WERI-Rb-1 (cell line): ENCODE data around the gene SIGLEC8.

Experiments
- DNase-seq: peaks from one replicate; pipeline ENCODE4 v3.0.0-alpha.2; 2020
- H3K27ac ChIP-seq: fragments of 250-450 bp; sonication (Bioruptor Pico); 2 replicates; pipeline ENCODE4 v1.5.1; 2020; ENCODE audit warnings: mild to moderate bottlenecking, moderate library complexity
- H3K27me3 ChIP-seq: fragments of 250-450 bp; sonication (Bioruptor Pico); 2 replicates; pipeline ENCODE4 v1.5.1; 2021; ENCODE audit warnings: mild to moderate bottlenecking, low read depth, moderate library complexity; ENCODE audit not compliant: insufficient read depth, severe bottlenecking
- H3K36me3 ChIP-seq: fragments of 250-450 bp; sonication (Bioruptor Pico); 2 replicates; pipeline ENCODE4 v1.5.1; 2020; ENCODE audit warnings: mild to moderate bottlenecking, moderate library complexity
- H3K4me3 ChIP-seq: 2 replicates; pipeline ENCODE4 v1.5.1; 2011; ENCODE audit warnings: low read depth, mild to moderate bottlenecking, control low read depth, low read length
- H3K9me3 ChIP-seq: fragments of 250-450 bp; sonication (Bioruptor Pico); 2 replicates; pipeline ENCODE4 v1.5.1; 2021; ENCODE audit warnings: mild to moderate bottlenecking, moderate library complexity; ENCODE audit not compliant: severe bottlenecking
- TF ChIP-seq, protein P1 (sequence below): IDR thresholded peaks from 2 replicates; pipeline ENCODE4 v1.5.1; 2011; ENCODE audit warnings: low read depth, mild to moderate bottlenecking, control low read depth, inconsistent platforms, low read length

Gene SIGLEC8

DNA sequence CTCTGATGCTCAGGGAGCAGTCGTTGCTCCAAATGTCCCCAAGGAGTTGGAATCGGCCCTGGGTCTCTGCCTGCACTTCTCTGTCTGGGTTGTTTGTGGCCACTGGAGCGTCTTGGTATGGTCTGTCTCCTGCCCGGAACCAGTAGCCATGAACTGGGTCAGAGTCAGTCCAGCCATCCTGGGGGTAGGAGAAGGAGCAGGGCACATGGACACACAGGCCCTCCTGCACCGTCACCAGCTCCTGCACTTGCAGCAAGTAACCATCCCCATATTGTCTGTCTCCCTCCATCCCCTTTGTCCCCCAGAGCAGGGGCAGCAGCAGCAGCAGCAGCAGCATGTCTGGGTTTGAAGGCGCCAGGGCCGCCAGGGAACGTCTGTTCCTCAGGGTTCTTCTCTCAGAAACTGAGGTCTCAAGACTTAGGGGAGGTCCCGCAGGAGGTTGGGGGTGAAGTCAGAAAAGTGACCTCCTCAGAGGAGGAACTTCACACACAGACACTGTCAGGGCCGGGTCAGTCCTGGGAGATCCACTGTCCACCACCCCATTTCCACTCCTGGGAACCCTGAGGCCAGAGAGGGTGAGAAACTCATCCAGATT is at the start of gene SIGLEC8:
SIGLEC8 (minus strand) TSS at position 404 of the 595 bp plus-strand sequence; CDS start at position 337, 67 bp downstream.
- Histone ChIP-seq H3K27ac (no peak within 1 kb of the TSS), H3K9me3 (peaks cover 9% of the 10 kb centered on the region), H3K4me3 (no peak within 1 kb of the TSS), H3K36me3 (no peaks in the 10 kb centered on the region), H3K27me3 (peaks cover 86% of the 10 kb centered on the region)
- DNase-seq, result no peak
- TF ChIP-seq, protein P1, sequence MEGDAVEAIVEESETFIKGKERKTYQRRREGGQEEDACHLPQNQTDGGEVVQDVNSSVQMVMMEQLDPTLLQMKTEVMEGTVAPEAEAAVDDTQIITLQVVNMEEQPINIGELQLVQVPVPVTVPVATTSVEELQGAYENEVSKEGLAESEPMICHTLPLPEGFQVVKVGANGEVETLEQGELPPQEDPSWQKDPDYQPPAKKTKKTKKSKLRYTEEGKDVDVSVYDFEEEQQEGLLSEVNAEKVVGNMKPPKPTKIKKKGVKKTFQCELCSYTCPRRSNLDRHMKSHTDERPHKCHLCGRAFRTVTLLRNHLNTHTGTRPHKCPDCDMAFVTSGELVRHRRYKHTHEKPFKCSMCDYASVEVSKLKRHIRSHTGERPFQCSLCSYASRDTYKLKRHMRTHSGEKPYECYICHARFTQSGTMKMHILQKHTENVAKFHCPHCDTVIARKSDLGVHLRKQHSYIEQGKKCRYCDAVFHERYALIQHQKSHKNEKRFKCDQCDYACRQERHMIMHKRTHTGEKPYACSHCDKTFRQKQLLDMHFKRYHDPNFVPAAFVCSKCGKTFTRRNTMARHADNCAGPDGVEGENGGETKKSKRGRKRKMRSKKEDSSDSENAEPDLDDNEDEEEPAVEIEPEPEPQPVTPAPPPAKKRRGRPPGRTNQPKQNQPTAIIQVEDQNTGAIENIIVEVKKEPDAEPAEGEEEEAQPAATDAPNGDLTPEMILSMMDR, result no peak

DNA sequence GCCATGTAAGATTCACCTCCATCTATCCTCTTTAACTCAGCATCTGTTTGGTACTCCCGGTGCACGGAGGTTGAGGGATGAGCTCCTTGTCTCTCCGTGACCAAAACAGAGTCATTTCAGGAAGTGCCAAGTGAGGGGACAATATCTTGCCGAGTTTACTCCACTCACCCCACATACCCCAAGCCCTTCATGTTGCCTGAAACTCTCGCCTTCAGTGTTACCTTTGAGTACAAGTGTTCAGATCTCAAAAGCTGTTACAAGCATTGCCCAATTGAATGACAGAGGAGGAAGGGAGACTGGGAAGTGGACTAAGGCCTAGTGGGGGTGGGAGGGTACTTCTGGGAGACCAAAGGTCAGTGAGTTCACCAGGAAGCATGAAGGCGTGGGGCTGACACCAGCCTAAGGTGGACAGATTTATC is 49.4 kb upstream of the SIGLEC8 start:
- Histone ChIP-seq H3K27me3 (peaks cover 93% of the 10 kb centered on the region), H3K9me3 (no peaks in the 10 kb centered on the region), H3K36me3 (no peaks in the 10 kb centered on the region), H3K4me3 (no peak overlapping the region), H3K27ac (no peak overlapping the region)
- TF ChIP-seq, protein P1, result no peak
- DNase-seq, result no peak

GRCh38 chr19:51507192-51507591 is 48.9 kb upstream of the SIGLEC8 start:
- Histone ChIP-seq H3K4me3 (no peak overlapping the region), H3K27me3 (peaks cover 93% of the 10 kb centered on the region)
- TF ChIP-seq, protein P1, result no peak

DNA sequence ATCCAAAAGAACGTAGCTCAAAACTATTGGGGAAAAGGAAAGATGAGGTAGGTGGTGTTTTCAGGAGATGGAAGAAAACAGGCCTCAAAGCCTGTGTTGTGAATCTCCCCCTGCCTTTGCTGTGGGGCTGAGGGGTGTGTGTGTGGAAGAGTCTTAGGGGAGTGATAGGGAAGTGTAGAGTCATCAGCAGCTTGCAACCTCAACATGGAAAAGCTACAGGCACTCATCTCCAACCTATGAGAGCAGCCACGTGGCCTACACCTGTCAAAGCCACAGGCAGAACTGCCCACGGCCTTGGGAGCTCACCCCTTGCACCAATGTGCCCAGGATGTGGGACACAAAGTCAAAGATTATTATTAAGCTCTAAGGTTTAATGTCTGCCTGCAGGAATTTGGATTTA is 47.6 kb upstream of the SIGLEC8 start:
- no peak overlapping the region for H3K27ac ChIP-seq
- no peaks in the 10 kb centered on the region for H3K9me3 ChIP-seq
- TF ChIP-seq, protein P1, result no peak
- peaks cover 92% of the 10 kb centered on the region for H3K27me3 ChIP-seq
- DNase-seq, result no peak
- H3K36me3 ChIP-seq, result no peaks in the 10 kb centered on the region
- H3K4me3 ChIP-seq, result no peak overlapping the region

More at GRCh38 chr19:51507192-51507591, 48.9 kb upstream of the SIGLEC8 start:
- Histone ChIP-seq H3K27ac (no peak overlapping the region), H3K9me3 (no peaks in the 10 kb centered on the region), H3K36me3 (no peaks in the 10 kb centered on the region)
- DNase-seq, result no peak

DNA sequence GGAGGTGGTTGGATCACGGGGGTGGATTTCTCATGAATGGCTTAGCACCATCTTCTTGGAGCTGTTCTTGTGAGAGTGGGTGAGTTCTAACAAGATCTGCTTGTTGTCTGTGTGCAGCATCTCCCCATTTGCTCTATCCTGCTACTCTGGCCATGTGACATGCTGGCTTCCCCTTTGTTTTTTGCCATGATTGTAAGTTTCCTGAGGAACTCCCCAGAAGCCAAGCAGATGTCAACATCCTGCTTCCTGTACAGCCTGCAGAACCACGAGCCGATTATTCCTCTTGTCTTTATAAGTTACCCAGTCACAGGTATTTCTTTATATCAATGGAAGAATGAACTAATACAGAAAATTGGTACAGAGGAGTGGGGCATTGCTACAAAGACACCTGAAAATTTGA is 45.6 kb upstream of the SIGLEC8 start:
- H3K9me3 ChIP-seq, result no peaks in the 10 kb centered on the region

More for the DNA sequence above, 45.6 kb upstream of the SIGLEC8 start:
- H3K36me3 ChIP-seq, result no peaks in the 10 kb centered on the region
- H3K27me3 ChIP-seq, result peaks cover 87% of the 10 kb centered on the region
- TF ChIP-seq, protein P1, result no peak
- no peak overlapping the region for H3K27ac ChIP-seq
- no peak overlapping the region for H3K4me3 ChIP-seq
- DNase-seq, result no peak
